H7 (cell line): ENCODE results near the gene UBA6. TPM values are rescaled to one million over a fixed set of nuclear protein-coding genes. Genes with fewer than 3 reads are reported as not detected.

Experiments
- DNase-seq: peaks from one replicate; pipeline ENCODE4 v3.0.0; 2012
- H3K27me3 ChIP-seq: 2 replicates; pipeline ENCODE4 v1.6.0; 2011; ENCODE audit warnings: mild to moderate bottlenecking, low read length; ENCODE audit not compliant: control insufficient read depth, insufficient read depth
- H3K36me3 ChIP-seq: replicated peaks from 2 replicates; pipeline ENCODE4 v1.5.1; 2011; ENCODE audit warnings: low read length; ENCODE audit not compliant: control insufficient read depth, insufficient read depth
- H3K4me3 ChIP-seq: 2 replicates; pipeline ENCODE4 v1.5.1; 2011; ENCODE audit warnings: low read depth, mild to moderate bottlenecking, control low read depth, low read length, moderate library complexity; ENCODE audit not compliant: insufficient read depth
- total RNA-seq: library from RNA; depleted of rRNA; stranded (reverse); fragments of >200 nt; shearing (Covaris generic); gene quantifications from 2 replicates; pipeline ENCODE4 v1.2.3, GENCODE V29; 2014; rRNA removed

The UBA6 gene
- total RNA-seq, 1 experiment from 2014 or later: 37.6 TPM

GRCh38 chr4:67565284-67565683 is 135.7 kb downstream of the UBA6 start:
- no peaks in the 10 kb centered on the region for H3K27me3 ChIP-seq
- H3K36me3 ChIP-seq: no peaks in the 10 kb centered on the region
- no peak for DNase-seq
- no peak overlapping the region for H3K4me3 ChIP-seq

Other genes starting within 250 kb of the UBA6 start
- 9.7 and 16.9 TPM in 2 replicates for gene CENPC, start 155.7 kb downstream of the UBA6 start, total RNA-seq
- not detected in 2 replicates for gene STAP1, start 142.4 kb downstream of the UBA6 start, total RNA-seq
- gene GNRHR, start 53.2 kb upstream of the UBA6 start, total RNA-seq: not detected in 2 replicates
- gene TMPRSS11D, start 182.8 kb upstream of the UBA6 start, total RNA-seq: not detected in 2 replicates